NCI-H446 (cell line): ENCODE data around the gene MAGEB5.
"Not testable (repeated sequence)": the region's sequence is repeated elsewhere in the genome, so short reads cannot be mapped to it uniquely, and the experiment has no call there.

Experiments
- DNase-seq, 2 experiments: peaks; one replicate each; lab custom pipeline; 2025; lab: John Stamatoyannopoulos, UW

Gene MAGEB5

GRCh38 chrX:26215869-26216268, at the start of gene MAGEB5:
TSS of gene MAGEB5 (plus strand) at chrX:26216169. CDS start at chrX:26217302, 1,133 bp downstream.
- DNase-seq, result no peak

DNA sequence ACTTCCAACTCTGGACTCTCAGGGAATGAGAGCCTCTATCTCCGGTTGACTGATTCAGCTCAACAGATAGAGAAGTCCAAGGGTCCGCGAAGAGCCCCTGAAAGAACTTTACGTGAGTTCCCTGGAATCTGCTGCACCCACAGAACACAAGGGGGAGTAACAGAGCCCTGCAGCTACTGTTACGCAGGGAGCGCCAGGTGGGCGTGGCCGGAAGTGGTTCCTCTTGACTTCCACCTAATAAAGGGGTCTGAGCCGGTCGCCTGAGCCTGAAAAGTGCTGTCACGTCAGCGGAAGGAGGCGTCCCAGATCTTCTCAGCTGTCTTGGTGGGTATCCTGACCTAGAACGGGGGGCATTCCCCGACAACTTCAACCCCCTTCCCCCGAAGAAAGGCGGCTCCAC, 23.8 kb upstream of the MAGEB5 start, which contains the start of gene MAGEB6:
TSS of gene MAGEB6 (plus strand) at position 237 of the 400 bp plus-strand sequence. CDS start 1,407 bp downstream, outside the sequence.
- DNase-seq, result peak in 1 of 2 experiments; percentile 17

GRCh38 chrX:26203561-26203960, 12.4 kb upstream of the MAGEB5 start:
- no peak for DNase-seq

DNA sequence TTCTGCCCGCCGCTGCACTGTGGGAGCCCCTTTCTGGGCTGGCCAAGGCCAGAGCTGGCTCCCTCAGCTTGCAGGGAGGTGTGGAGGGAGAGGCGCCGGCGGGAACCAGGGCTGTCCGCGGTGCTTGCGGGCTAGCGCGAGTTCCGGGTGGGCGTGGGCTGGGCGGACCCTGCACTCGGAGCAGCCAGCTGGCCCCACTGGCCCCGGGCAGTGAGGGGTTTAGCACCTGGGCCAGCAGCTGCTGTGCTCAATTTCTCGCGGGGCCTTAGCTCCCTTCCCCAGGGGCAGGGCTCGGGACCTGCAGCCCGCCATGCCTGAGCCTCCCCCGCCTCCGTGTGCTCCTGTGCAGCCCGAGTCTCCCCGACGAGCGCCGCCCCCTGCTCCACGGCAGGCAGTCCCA, 11.3 kb upstream of the MAGEB5 start:
- DNase-seq, result not testable (repeated sequence)

GRCh38 chrX:26208012-26208411, 8.0 kb upstream of the MAGEB5 start:
- no peak for DNase-seq

- no peak for DNase-seq
These were observed 3.4 kb downstream of the MAGEB5 start for GRCh38 chrX:26219351-26219750.

- no peak for DNase-seq
These were observed 18.2 kb downstream of the MAGEB5 start for GRCh38 chrX:26234177-26234576.

DNA sequence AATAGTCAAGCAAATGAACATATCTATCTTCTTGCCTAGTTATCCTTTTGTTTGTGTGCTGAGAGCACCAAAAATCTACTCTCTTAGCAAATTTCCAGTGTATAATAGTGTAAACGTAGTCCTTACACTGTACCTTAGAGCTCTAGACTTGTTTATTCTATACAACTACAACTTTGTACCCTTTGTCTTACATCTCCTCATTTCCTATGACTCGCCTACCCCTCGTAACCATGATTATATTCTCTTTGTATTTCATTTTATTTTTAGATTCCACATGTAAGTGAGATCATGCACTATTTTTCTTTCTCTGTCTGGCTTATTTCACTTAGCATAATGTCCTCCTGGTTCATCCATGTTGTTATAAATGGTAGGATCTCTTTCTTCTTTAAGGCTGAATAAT, 37.6 kb downstream of the MAGEB5 start:
- DNase-seq, result no peak

GRCh38 chrX:26254436-26254835, 38.5 kb downstream of the MAGEB5 start:
- DNase-seq, result no peak

DNA sequence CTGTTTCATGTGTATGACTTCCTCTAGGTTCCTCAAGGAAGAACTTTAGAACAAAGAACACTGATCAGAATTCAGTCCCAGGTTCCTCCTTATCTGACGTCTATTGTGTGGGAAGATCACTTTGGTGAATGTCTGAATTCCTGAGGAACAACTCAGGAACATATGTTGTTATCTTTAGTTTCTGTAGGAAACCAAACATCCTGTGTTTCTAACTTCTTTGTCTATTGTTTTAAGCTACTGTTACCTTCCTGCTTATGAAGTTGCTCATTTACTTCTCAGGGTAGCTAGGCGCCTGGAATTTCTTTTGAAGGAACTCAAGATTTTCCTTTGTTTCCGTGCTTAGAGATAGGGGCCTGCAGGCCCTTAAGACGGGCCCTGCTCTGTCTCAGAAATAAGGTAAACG, 46.2 kb downstream of the MAGEB5 start:
- DNase-seq, result no peak
